ENCODE results near the gene DISP3. TPM values are rescaled to one million over a fixed set of nuclear protein-coding genes. Genes with fewer than 3 reads are reported as not detected.

DISP3 gene
- polyA plus RNA-seq, 3 donors: 0.01 TPM; not detected in 2

GRCh38 chr1:11581445-11581991 is 102.6 kb downstream of the DISP3 start:
- no peak overlapping the region for H3K9ac ChIP-seq (ENCODE audit: insufficient read depth, low read length, poor library complexity, severe bottlenecking)
- no peak overlapping the region for H3K4me2 ChIP-seq (replicated peaks; ENCODE audit: extremely low read depth, low read length, poor library complexity, severe bottlenecking)
- H2AFZ ChIP-seq (ENCODE audit: insufficient read depth, low read depth, low read length, poor library complexity, severe bottlenecking): no peak overlapping the region
- H3K4me3 ChIP-seq (replicated peaks in 1 of 3; ENCODE audit: low read depth in 2 of 3, low read length in 3 of 3): no peak overlapping the region
- 80% methylated on average over 1 of the region's 8 CpGs for WGBS (ENCODE audit: insufficient coverage)
- no peak overlapping the region for H3K27ac Mint-ChIP-seq
- H3K9me3 Mint-ChIP-seq: peaks cover 0 to 2% (median 0%) of the 10 kb centered on the region in 7 donors
- H3K79me2 ChIP-seq (ENCODE audit: insufficient read depth, low read length): no peaks in the 10 kb centered on the region
- intact Hi-C loops (cut with micrococcal nuclease): no loop called here
- no peaks in the 10 kb centered on the region for H3K4me1 ChIP-seq (ENCODE audit: control insufficient read depth in 1 of 2, insufficient read depth in 2 of 2, low read length in 2 of 2)
- no peaks in the 10 kb centered on the region for H4K20me1 ChIP-seq (ENCODE audit: insufficient read depth, low read length)
- DNase-seq: no peak
- H3K27me3 Mint-ChIP-seq (ENCODE audit: low read depth in 3 of 3): peaks cover 4 to 22% (median 9%) of the 10 kb centered on the region in 3 donors
- no peaks in the 10 kb centered on the region for H3K9me3 ChIP-seq (replicated peaks in 1 of 2; ENCODE audit: control insufficient read depth in 1 of 2, insufficient read depth in 1 of 2, low read length in 2 of 2)
- H3K36me3 ChIP-seq (replicated peaks in 1 of 2; ENCODE audit: control insufficient read depth in 1 of 2, insufficient read depth in 2 of 2, low read length in 2 of 2): no peaks in the 10 kb centered on the region
- H3K27ac ChIP-seq (ENCODE audit: low read depth in 1 of 2, low read length in 2 of 2): no peak overlapping the region
- TF ChIP-seq CTCF (IDR thresholded peaks at IDR 0.05): no peak
- no peaks in the 10 kb centered on the region for H3K27me3 ChIP-seq (ENCODE audit: control insufficient read depth in 2 of 2, insufficient read depth in 2 of 2, low read length in 2 of 2)
- H3K4me3 Mint-ChIP-seq: no peak overlapping the region
- H3K4me1 Mint-ChIP-seq: no peaks in the 10 kb centered on the region
- no peaks in the 10 kb centered on the region for H3K36me3 Mint-ChIP-seq

- Mint-ChIP-seq H3K36me3 (no peaks in the 10 kb centered on the region), H3K4me3 (no peak overlapping the region), H3K27me3 (ENCODE audit: low read depth in 3 of 3) (peaks cover 6 to 24% (median 8%) of the 10 kb centered on the region in 3 donors)
These were observed 106.4 kb downstream of the DISP3 start for GRCh38 chr1:11585389-11585788.

More at GRCh38 chr1:11585389-11585788, 106.4 kb downstream of the DISP3 start:
- H3K79me2 ChIP-seq (ENCODE audit: insufficient read depth, low read length): no peaks in the 10 kb centered on the region
- H3K27ac ChIP-seq (ENCODE audit: low read depth in 1 of 2, low read length in 2 of 2): no peak overlapping the region
- no peak overlapping the region for H3K4me3 ChIP-seq (replicated peaks in 1 of 3; ENCODE audit: low read depth in 2 of 3, low read length in 3 of 3)
- no peak for TF ChIP-seq CTCF (IDR thresholded peaks at IDR 0.05)
- DNase-seq: no peak
- H3K27ac Mint-ChIP-seq: no peak overlapping the region
- no peaks in the 10 kb centered on the region for H3K27me3 ChIP-seq (ENCODE audit: control insufficient read depth in 2 of 2, insufficient read depth in 2 of 2, low read length in 2 of 2)
- H3K9me3 ChIP-seq (replicated peaks in 1 of 2; ENCODE audit: control insufficient read depth in 1 of 2, insufficient read depth in 1 of 2, low read length in 2 of 2): no peaks in the 10 kb centered on the region
- H3K4me2 ChIP-seq (replicated peaks; ENCODE audit: extremely low read depth, low read length, poor library complexity, severe bottlenecking): no peak overlapping the region
- no peaks in the 10 kb centered on the region for H3K36me3 ChIP-seq (replicated peaks in 1 of 2; ENCODE audit: control insufficient read depth in 1 of 2, insufficient read depth in 2 of 2, low read length in 2 of 2)
- H4K20me1 ChIP-seq (ENCODE audit: insufficient read depth, low read length): no peaks in the 10 kb centered on the region
- no peaks in the 10 kb centered on the region for H3K4me1 Mint-ChIP-seq
- no peak overlapping the region for H2AFZ ChIP-seq (ENCODE audit: insufficient read depth, low read depth, low read length, poor library complexity, severe bottlenecking)
- 90% methylated on average over 5 of the region's 11 CpGs for WGBS (ENCODE audit: insufficient coverage)
- H3K4me1 ChIP-seq (ENCODE audit: control insufficient read depth in 1 of 2, insufficient read depth in 2 of 2, low read length in 2 of 2): no peaks in the 10 kb centered on the region
- peaks cover 0 to 2% (median 0%) of the 10 kb centered on the region in 7 donors for H3K9me3 Mint-ChIP-seq
- no peak overlapping the region for H3K9ac ChIP-seq (ENCODE audit: insufficient read depth, low read length, poor library complexity, severe bottlenecking)
- intact Hi-C loops (cut with micrococcal nuclease): no loop called here

Other genes starting within 250 kb of the DISP3 start
- gene MTOR, start 216.6 kb upstream of the DISP3 start, polyA plus RNA-seq: 10 to 100 TPM in 1 of 3 donors, 1 to 10 TPM in 2; 2.0 to 29.4 (median 3.3) TPM
- gene UBIAD1, start 206.0 kb upstream of the DISP3 start, polyA plus RNA-seq: 10 to 100 TPM in 1 of 3 donors, 1 to 10 TPM in 2; 4.3 to 10.5 (median 9.8) TPM
- gene FBXO2, start 175.3 kb downstream of the DISP3 start, polyA plus RNA-seq: under 1 TPM in 1 of 3 donors, not detected in 2; 0.08 TPM
- 10 to 100 TPM in 1 of 3 donors, 1 to 10 TPM in 2; 1.5 to 17.8 (median 2.0) TPM for gene FBXO44, start 175.7 kb downstream of the DISP3 start, polyA plus RNA-seq
- 10 to 100 TPM; 28.5 to 45.9 (median 45.7) TPM for gene FBXO6, start 185.0 kb downstream of the DISP3 start, polyA plus RNA-seq
- gene MAD2L2, start 202.0 kb downstream of the DISP3 start, polyA plus RNA-seq: 10 to 100 TPM; 50.4 to 71.3 (median 57.8) TPM
- under 1 TPM; 0.14 to 0.27 (median 0.18) TPM for gene DRAXIN, start 212.6 kb downstream of the DISP3 start, polyA plus RNA-seq